Measurements from ENCODE around the gene PRKAA2. TPM values are rescaled to one million over a fixed set of nuclear protein-coding genes. Genes with fewer than 3 reads are reported as not detected.

Gene PRKAA2
- total RNA-seq, 1 experiment from 2014 or later = 4.0 TPM

DNA sequence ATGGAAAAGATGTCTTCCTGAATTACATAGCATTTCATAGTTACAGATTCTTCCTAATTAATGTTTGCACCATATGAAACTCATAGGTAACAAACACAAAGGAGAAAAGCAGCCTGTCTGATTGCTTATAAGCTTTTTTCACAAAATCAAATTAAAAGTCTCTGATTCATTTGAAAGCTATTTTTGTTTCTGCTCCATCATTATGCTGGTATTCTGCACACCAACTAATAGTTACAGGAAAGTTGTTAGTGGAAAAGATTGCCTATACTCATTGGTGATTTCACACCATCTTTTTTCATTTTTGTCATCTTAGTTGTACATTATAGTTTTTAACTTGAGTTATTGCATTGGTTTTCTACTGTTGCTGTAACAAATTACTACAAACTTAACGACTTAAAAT lies 70.0 kb downstream of the PRKAA2 start:
- Histone ChIP-seq H3K9ac (ENCODE audit: extremely low read depth, insufficient read length, low read length) (no peak overlapping the region), H2BK20ac (ENCODE audit: low read depth, low read length, poor library complexity, severe bottlenecking) (no peak overlapping the region), H2BK12ac (ENCODE audit: insufficient read length, low read depth, low read length) (no peak overlapping the region), H2AK5ac (ENCODE audit: insufficient read length, low read length) (no peak overlapping the region), H3K23ac (ENCODE audit: insufficient read length, low read depth, low read length) (no peak overlapping the region), H4K20me1 (ENCODE audit: control insufficient read depth, insufficient read depth, insufficient read length) (no peaks in the 10 kb centered on the region), H3K79me2 (ENCODE audit: insufficient read depth, low read length) (no peaks in the 10 kb centered on the region), H3K18ac (ENCODE audit: insufficient read length, low read depth, low read length) (no peak overlapping the region), H2BK120ac (ENCODE audit: low read depth, low read length, poor library complexity, severe bottlenecking) (no peak overlapping the region), H3K23me2 (ENCODE audit: insufficient read length, low read depth, low read length, poor library complexity, severe bottlenecking) (no peaks in the 10 kb centered on the region), H3K9me3 (ENCODE audit: control insufficient read depth, low read depth, low read length) (no peaks in the 10 kb centered on the region), H3K4me1 (ENCODE audit: insufficient read depth, low read length) (no peaks in the 10 kb centered on the region), H4K8ac (replicated peaks; ENCODE audit: insufficient read length, low read depth, low read length) (no peak overlapping the region), H4K5ac (ENCODE audit: insufficient read length, low read depth, low read length) (no peak overlapping the region), H3K56ac (ENCODE audit: insufficient read length, low read depth, low read length) (no peak overlapping the region), H2BK5ac (ENCODE audit: insufficient read length, low read length) (no peak overlapping the region), H2BK15ac (ENCODE audit: low read depth, low read length) (no peak overlapping the region), H4K91ac (ENCODE audit: insufficient read length, low read depth, low read length) (no peak overlapping the region), H3K79me1 (ENCODE audit: insufficient read depth, low read depth, low read length, poor library complexity, severe bottlenecking) (no peaks in the 10 kb centered on the region), H3K27ac (ENCODE audit: insufficient read length, low read depth, low read length) (no peak overlapping the region), H3T11ph (ENCODE audit: low read length) (no peak overlapping the region), H2AFZ (ENCODE audit: low read length) (no peak overlapping the region), H3K14ac (ENCODE audit: insufficient read depth, low read length) (no peak overlapping the region), H3K27me3 (ENCODE audit: insufficient read depth, low read length) (no peaks in the 10 kb centered on the region), H3K4me2 (ENCODE audit: insufficient read depth, insufficient read length, low read length) (no peak overlapping the region), H3K4ac (ENCODE audit: low read depth, low read length) (no peak overlapping the region)
- no peak overlapping the region for H3K4me3 Mint-ChIP-seq
- no peaks in the 10 kb centered on the region for H3K36me3 Mint-ChIP-seq (ENCODE audit: insufficient read depth in 1 of 3, low read depth in 3 of 3)
- H3K9me3 Mint-ChIP-seq = no peaks in the 10 kb centered on the region
- no peaks in the 10 kb centered on the region for H3K4me1 Mint-ChIP-seq
- no CpG with 5 or more reads among the region's 1 CpG for WGBS (ENCODE audit: extremely low coverage, insufficient read length, low lambda C conversion rate)
- DNase-seq = no peak
- no peak overlapping the region; a peak in 1 of 7 replicates for H3K27ac Mint-ChIP-seq
- no peaks in the 10 kb centered on the region for H3K27me3 Mint-ChIP-seq (ENCODE audit: low read depth)
- TF ChIP-seq, protein P1, sequence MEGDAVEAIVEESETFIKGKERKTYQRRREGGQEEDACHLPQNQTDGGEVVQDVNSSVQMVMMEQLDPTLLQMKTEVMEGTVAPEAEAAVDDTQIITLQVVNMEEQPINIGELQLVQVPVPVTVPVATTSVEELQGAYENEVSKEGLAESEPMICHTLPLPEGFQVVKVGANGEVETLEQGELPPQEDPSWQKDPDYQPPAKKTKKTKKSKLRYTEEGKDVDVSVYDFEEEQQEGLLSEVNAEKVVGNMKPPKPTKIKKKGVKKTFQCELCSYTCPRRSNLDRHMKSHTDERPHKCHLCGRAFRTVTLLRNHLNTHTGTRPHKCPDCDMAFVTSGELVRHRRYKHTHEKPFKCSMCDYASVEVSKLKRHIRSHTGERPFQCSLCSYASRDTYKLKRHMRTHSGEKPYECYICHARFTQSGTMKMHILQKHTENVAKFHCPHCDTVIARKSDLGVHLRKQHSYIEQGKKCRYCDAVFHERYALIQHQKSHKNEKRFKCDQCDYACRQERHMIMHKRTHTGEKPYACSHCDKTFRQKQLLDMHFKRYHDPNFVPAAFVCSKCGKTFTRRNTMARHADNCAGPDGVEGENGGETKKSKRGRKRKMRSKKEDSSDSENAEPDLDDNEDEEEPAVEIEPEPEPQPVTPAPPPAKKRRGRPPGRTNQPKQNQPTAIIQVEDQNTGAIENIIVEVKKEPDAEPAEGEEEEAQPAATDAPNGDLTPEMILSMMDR (conservative IDR thresholded peaks at IDR 0.05) = no peak

Data from H9 (cell line).